K562 (cell line): Measurements from ENCODE around the gene NR5A1.

ENCODE experiments used
- ATF3 ChIP-seq, 2 experiments: fragments of 450-650 bp in 1 of 2; sonication (generic) in 1 of 2; formaldehyde crosslinking in 1 of 2; IDR thresholded peaks in 1 of 2; conservative IDR thresholded peaks in 1 of 2; 2 replicates each; pipeline versions ENCODE4 v1.6.1 to v1.8.1; 2016 to 2023; ENCODE audit warnings: mild to moderate bottlenecking in 2 of 2, moderate library complexity in 2 of 2, inconsistent platforms in 1 of 2, missing genetic modification reagents in 1 of 2
- CTCF ChIP-seq, 3 experiments: IDR thresholded peaks in 2 of 3; conservative IDR thresholded peaks in 1 of 3; 2 replicates each; pipeline ENCODE4 v1.5.1; 2011 to 2012; ENCODE audit warnings: low read length in 3 of 3, mild to moderate bottlenecking in 3 of 3, control low read depth in 2 of 3, improper control_type of control experiment in 1 of 3, inconsistent platforms in 1 of 3, low read depth in 1 of 3, mixed read lengths in 1 of 3, moderate library complexity in 1 of 3; ENCODE audit not compliant: insufficient read depth in 2 of 3
- TF ChIP-seq, protein P1 (sequence below), 2 experiments: fragments of 450-650 bp in 1 of 2; sonication (generic) in 1 of 2; formaldehyde crosslinking; conservative IDR thresholded peaks; 2 replicates each; pipeline versions ENCODE4 v1.4.0 to v1.8.1; 2020 to 2022; ENCODE audit warnings: mild to moderate bottlenecking in 1 of 2, missing genetic modification reagents in 1 of 2

GRCh38 chr9:124439086-124439485 lies 68.1 kb downstream of the NR5A1 start:
- TF ChIP-seq ATF3 (IDR thresholded peaks at IDR 0.05) (no peak), ATF3 (CRISPR knock-in tag; conservative IDR thresholded peaks at IDR 0.05) (no peak), CTCF (IDR thresholded peaks at IDR 0.05 in 2 of 3, conservative IDR thresholded peaks at IDR 0.05 in 1 of 3; ENCODE audit: insufficient read depth in 2 of 3, low read depth in 1 of 3, low read length in 3 of 3) (no peak)
- TF ChIP-seq, protein P1, sequence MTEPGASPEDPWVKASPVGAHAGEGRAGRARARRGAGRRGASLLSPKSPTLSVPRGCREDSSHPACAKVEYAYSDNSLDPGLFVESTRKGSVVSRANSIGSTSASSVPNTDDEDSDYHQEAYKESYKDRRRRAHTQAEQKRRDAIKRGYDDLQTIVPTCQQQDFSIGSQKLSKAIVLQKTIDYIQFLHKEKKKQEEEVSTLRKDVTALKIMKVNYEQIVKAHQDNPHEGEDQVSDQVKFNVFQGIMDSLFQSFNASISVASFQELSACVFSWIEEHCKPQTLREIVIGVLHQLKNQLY (CRISPR knock-in tag; conservative IDR thresholded peaks at IDR 0.05), result no peak
